Adrenal gland (tissue), 5 donors: ENCODE data around the gene VEGFA.

Experiments used
- POLR2A ChIP-seq, 2 donors: fragments of 450-650 bp; IDR thresholded peaks; one replicate each; pipeline ENCODE4 v1.6.1; 2017; ENCODE audit warnings: antibody characterized with exemption in 2 of 2, mild to moderate bottlenecking in 2 of 2, moderate library complexity in 1 of 2
- TF ChIP-seq, protein P1 (sequence below), 6 experiments: fragments of 450-650 bp in 4 of 6; fragments of 200-600 bp in 2 of 6; sonication (generic) in 1 of 6; IDR thresholded peaks; 1 replicate in 5 of 6; 2 replicates in 1 of 6; pipeline versions ENCODE4 v1.5.1 to v1.8.0; 2016 to 2021; ENCODE audit warnings: antibody characterized with exemption in 6 of 6, mild to moderate bottlenecking in 2 of 6, moderate library complexity in 1 of 6
- donor health status: DM: no; HTN: no; CAD: no.

DNA sequence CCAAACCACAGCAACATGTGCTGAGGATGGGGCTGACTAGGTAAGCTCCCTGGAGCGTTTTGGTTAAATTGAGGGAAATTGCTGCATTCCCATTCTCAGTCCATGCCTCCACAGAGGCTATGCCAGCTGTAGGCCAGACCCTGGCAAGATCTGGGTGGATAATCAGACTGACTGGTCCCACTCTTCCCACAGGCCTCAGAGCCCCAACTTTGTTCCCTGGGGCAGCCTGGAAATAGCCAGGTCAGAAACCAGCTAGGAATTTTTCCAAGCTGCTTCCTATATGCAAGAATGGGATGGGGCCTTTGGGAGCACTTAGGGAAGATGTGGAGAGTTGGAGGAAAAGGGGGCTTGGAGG, 1.5 kb upstream of the VEGFA start:
- TF ChIP-seq, protein P1, sequence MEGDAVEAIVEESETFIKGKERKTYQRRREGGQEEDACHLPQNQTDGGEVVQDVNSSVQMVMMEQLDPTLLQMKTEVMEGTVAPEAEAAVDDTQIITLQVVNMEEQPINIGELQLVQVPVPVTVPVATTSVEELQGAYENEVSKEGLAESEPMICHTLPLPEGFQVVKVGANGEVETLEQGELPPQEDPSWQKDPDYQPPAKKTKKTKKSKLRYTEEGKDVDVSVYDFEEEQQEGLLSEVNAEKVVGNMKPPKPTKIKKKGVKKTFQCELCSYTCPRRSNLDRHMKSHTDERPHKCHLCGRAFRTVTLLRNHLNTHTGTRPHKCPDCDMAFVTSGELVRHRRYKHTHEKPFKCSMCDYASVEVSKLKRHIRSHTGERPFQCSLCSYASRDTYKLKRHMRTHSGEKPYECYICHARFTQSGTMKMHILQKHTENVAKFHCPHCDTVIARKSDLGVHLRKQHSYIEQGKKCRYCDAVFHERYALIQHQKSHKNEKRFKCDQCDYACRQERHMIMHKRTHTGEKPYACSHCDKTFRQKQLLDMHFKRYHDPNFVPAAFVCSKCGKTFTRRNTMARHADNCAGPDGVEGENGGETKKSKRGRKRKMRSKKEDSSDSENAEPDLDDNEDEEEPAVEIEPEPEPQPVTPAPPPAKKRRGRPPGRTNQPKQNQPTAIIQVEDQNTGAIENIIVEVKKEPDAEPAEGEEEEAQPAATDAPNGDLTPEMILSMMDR (IDR thresholded peaks at IDR 0.05), result no peak
- TF ChIP-seq POLR2A (IDR thresholded peaks at IDR 0.05), result no peak
